ENCODE results near the gene RTTN. TPM values are rescaled to one million over a fixed set of nuclear protein-coding genes. Genes with fewer than 3 reads are reported as not detected.

The RTTN gene
- total and polyA plus RNA-seq, 2 of the 4 experiments (the other 2 are of a cell fraction), result 5.8 to 19.9 TPM

DNA sequence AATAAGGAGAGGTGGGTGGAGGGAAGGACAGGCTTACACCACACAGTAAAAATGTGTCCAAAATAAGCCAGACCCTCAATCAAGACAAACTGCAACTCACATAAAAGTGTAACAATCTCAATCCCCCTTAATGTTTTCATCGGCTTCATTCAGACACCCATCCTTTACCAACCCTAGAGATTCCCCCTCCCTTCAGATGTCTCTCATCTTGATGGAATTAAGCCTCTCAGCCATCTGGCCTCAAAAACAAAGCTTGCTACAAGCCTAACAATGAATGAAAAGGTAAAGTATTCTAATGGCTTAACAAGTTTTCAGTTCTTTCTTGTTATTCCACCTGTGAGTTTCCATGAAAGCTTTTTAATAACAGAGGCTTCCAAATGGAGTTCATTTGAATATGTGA is 5.2 kb downstream of the RTTN start:
- no peaks in the 10 kb centered on the region for H3K4me1 ChIP-seq (ENCODE audit: control insufficient read depth, insufficient read depth, low read length)
- WGBS, 2 experiments (ENCODE audit: extremely low coverage in 2 of 2, insufficient read length in 1 of 2), result 57% methylated on average over 1 of the region's 1 CpG; no CpG with 5 or more reads in 1 of the 2 experiments
- H3K9me1 ChIP-seq (ENCODE audit: insufficient read depth, low read length), result no peaks in the 10 kb centered on the region
- no peak overlapping the region for H4K8ac ChIP-seq (ENCODE audit: low read depth in 2 of 2, low read length in 2 of 2)
- dilution Hi-C loops (cut with HindIII; ENCODE audit: low sequenced_read_pairs, unreplicated experiment) (no loop called here), in situ Hi-C loops (cut with MboI; ENCODE audit: low sequenced_read_pairs) (no loop called here), intact Hi-C loops (cut with micrococcal nuclease) (no loop called here)
- H3K9ac ChIP-seq (ENCODE audit: low read depth, low read length), result no peak overlapping the region
- H2AFZ ChIP-seq (replicated peaks; ENCODE audit: low read length, poor library complexity), result no peak overlapping the region
- no peak overlapping the region for H3K4me3 ChIP-seq (ENCODE audit: insufficient read depth, low read depth, low read length)
- ChIA-PET POLR2A (ENCODE audit: unreplicated experiment) (no interaction called here), CTCF (no interaction called here)
- H3K14ac ChIP-seq (replicated peaks; ENCODE audit: low read depth, low read length), result no peak overlapping the region
- no peak overlapping the region for H2BK20ac ChIP-seq (ENCODE audit: low read depth, low read length)
- H4K20me1 ChIP-seq (ENCODE audit: insufficient read depth, low read length), result no peaks in the 10 kb centered on the region
- no peak overlapping the region for H3K23ac ChIP-seq (ENCODE audit: low read depth, low read length)
- no peak overlapping the region for H4K5ac ChIP-seq (ENCODE audit: low read depth, low read length)
- BruUV-seq (replicated peaks), result no TSS peak
- no peak overlapping the region for H2BK15ac ChIP-seq (ENCODE audit: low read depth, low read length)
- peaks cover 15 to 21% of the 10 kb centered on the region in 2 experiments for H3K79me1 ChIP-seq (ENCODE audit: low read depth in 1 of 2, low read length in 2 of 2)
- no peak overlapping the region for H3K18ac ChIP-seq (ENCODE audit: low read depth, low read length)
- no peak overlapping the region for H2AK5ac ChIP-seq (ENCODE audit: low read depth, low read length)
- TF ChIP-seq RCOR1 (IDR thresholded peaks at IDR 0.05; ENCODE audit: insufficient replicate concordance, low read length) (no peak), FOS (IDR thresholded peaks at IDR 0.05; ENCODE audit: low read depth, low read length) (no peak), NFE2L2 (IDR thresholded peaks at IDR 0.05; ENCODE audit: low read depth, low read length) (no peak), CEBPB (IDR thresholded peaks at IDR 0.05; ENCODE audit: low read depth, low read length) (no peak), MXI1 (IDR thresholded peaks at IDR 0.05; ENCODE audit: borderline replicate concordance, low read depth, low read length) (no peak), SMC3 (IDR thresholded peaks at IDR 0.05; ENCODE audit: low read depth, low read length) (no peak), POLR2A (IDR thresholded peaks at IDR 0.05; ENCODE audit: low read depth, low read length) (no peak), BHLHE40 (IDR thresholded peaks at IDR 0.05; ENCODE audit: low read depth, low read length) (no peak), RFX5 (IDR thresholded peaks at IDR 0.05; ENCODE audit: low read depth, low read length) (no peak), MAFK (IDR thresholded peaks at IDR 0.05; ENCODE audit: low read depth, low read length) (no peak), RAD21 (IDR thresholded peaks at IDR 0.05; ENCODE audit: low read length) (no peak), MAZ (IDR thresholded peaks at IDR 0.05; ENCODE audit: borderline replicate concordance, low read depth, low read length) (no peak), CHD1 (IDR thresholded peaks at IDR 0.05; ENCODE audit: low read depth, low read length) (no peak)
- TF ChIP-seq, protein P1, sequence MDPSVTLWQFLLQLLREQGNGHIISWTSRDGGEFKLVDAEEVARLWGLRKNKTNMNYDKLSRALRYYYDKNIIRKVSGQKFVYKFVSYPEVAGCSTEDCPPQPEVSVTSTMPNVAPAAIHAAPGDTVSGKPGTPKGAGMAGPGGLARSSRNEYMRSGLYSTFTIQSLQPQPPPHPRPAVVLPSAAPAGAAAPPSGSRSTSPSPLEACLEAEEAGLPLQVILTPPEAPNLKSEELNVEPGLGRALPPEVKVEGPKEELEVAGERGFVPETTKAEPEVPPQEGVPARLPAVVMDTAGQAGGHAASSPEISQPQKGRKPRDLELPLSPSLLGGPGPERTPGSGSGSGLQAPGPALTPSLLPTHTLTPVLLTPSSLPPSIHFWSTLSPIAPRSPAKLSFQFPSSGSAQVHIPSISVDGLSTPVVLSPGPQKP (IDR thresholded peaks at IDR 0.05; ENCODE audit: borderline replicate concordance, low read depth, low read length), result no peak
- TF ChIP-seq, protein P2, sequence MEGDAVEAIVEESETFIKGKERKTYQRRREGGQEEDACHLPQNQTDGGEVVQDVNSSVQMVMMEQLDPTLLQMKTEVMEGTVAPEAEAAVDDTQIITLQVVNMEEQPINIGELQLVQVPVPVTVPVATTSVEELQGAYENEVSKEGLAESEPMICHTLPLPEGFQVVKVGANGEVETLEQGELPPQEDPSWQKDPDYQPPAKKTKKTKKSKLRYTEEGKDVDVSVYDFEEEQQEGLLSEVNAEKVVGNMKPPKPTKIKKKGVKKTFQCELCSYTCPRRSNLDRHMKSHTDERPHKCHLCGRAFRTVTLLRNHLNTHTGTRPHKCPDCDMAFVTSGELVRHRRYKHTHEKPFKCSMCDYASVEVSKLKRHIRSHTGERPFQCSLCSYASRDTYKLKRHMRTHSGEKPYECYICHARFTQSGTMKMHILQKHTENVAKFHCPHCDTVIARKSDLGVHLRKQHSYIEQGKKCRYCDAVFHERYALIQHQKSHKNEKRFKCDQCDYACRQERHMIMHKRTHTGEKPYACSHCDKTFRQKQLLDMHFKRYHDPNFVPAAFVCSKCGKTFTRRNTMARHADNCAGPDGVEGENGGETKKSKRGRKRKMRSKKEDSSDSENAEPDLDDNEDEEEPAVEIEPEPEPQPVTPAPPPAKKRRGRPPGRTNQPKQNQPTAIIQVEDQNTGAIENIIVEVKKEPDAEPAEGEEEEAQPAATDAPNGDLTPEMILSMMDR (conservative IDR thresholded peaks at IDR 0.05; ENCODE audit: low read depth, low read length), result no peak
- TF ChIP-seq, protein P3, sequence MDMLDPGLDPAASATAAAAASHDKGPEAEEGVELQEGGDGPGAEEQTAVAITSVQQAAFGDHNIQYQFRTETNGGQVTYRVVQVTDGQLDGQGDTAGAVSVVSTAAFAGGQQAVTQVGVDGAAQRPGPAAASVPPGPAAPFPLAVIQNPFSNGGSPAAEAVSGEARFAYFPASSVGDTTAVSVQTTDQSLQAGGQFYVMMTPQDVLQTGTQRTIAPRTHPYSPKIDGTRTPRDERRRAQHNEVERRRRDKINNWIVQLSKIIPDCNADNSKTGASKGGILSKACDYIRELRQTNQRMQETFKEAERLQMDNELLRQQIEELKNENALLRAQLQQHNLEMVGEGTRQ (IDR thresholded peaks at IDR 0.05; ENCODE audit: low read depth, low read length), result no peak
- H2AK9ac ChIP-seq (replicated peaks; ENCODE audit: low read depth, low read length, poor library complexity), result no peak overlapping the region
- H3K4me2 ChIP-seq (ENCODE audit: low read depth, low read length), result no peak overlapping the region
- ATAC-seq (ENCODE audit: low read depth) (no peak), DNase-seq (no peak)
- H2BK5ac ChIP-seq (ENCODE audit: low read depth, low read length, poor library complexity, severe bottlenecking), result no peak overlapping the region
- no peaks in the 10 kb centered on the region for H3K9me3 ChIP-seq (ENCODE audit: control insufficient read depth, insufficient read depth, low read length)
- no peak overlapping the region for H3K4ac ChIP-seq (ENCODE audit: low read depth, low read length)
- no peaks in the 10 kb centered on the region for H3K27me3 ChIP-seq (ENCODE audit: control insufficient read depth, insufficient read depth, low read length)
- H3K36me3 ChIP-seq (ENCODE audit: control insufficient read depth, insufficient read depth, low read length), result 0 out of 2 replicates have a peak, but pooled peaks cover 1% of the 10 kb centered on the region
- H3K56ac ChIP-seq (ENCODE audit: extremely low read depth, insufficient read depth, low read length), result no peak overlapping the region
- H4K91ac ChIP-seq (ENCODE audit: insufficient read depth, low read depth, low read length), result no peak overlapping the region
- no peak overlapping the region for H2BK120ac ChIP-seq (ENCODE audit: low read depth, low read length)
- H3K27ac ChIP-seq (ENCODE audit: insufficient read depth, low read length), result no peak overlapping the region
